Measurements from ENCODE around the gene UCHL5. TPM values are rescaled to one million over a fixed set of nuclear protein-coding genes. Genes with fewer than 3 reads are reported as not detected.

Gene UCHL5
- total and polyA plus RNA-seq, 2 of the 13 experiments (the other 11 are each of a cell fraction or from before 2014, with no cell fraction given): 18.2 to 44.1 TPM

- in situ Hi-C loops (cut with HindIII; ENCODE audit: extremely low pct_ligation_motif_present, low pct_unique_long_range_greater_than_20kb): no loop called here
- H3K9me3 ChIP-seq (ENCODE audit: low read length): no peaks in the 10 kb centered on the region
- no peak overlapping the region for H3K4me2 ChIP-seq (ENCODE audit: low read depth, low read length)
- no peak overlapping the region for H3K27ac ChIP-seq (ENCODE audit: extremely low read length, insufficient read depth, low read length)
- ATAC-seq (no peak), FAIRE-seq (no peak), DNase-seq (ENCODE audit: low spot score) (no peak)
- intact Hi-C loops (cut with micrococcal nuclease; ENCODE audit: unreplicated experiment): no loop called here
- CTCF ChIA-PET (ENCODE audit: low intra/inter-chr PET ratio, low total read pairs): no interaction called here
- no TSS peak for BruUV-seq (replicated peaks)
- H3K4me1 ChIP-seq (ENCODE audit: insufficient read depth, low read length): no peaks in the 10 kb centered on the region
- H3K27me3 ChIP-seq (ENCODE audit: control insufficient read depth in 1 of 2, insufficient read depth in 2 of 2, low read length in 2 of 2): no peaks in the 10 kb centered on the region; a peak in 1 of 5 replicates
- H3K36me3 ChIP-seq (replicated peaks in 1 of 2; ENCODE audit: control insufficient read depth in 1 of 2, insufficient read depth in 2 of 2, low read length in 2 of 2): no peaks in the 10 kb centered on the region
- H4K20me1 ChIP-seq (ENCODE audit: insufficient read depth, low read length): no peaks in the 10 kb centered on the region
- no peak overlapping the region for H3K4me3 ChIP-seq (replicated peaks in 1 of 3; ENCODE audit: insufficient read depth in 1 of 3, low read depth in 2 of 3, low read length in 3 of 3)
- POLR2A ChIA-PET: no interaction called here
- H3K79me2 ChIP-seq (ENCODE audit: insufficient read depth, low read length): no peaks in the 10 kb centered on the region
- TF ChIP-seq ZNF672 (CRISPR knock-in tag; IDR thresholded peaks at IDR 0.05): no peak
- H3K9ac ChIP-seq (ENCODE audit: insufficient read depth, low read depth, low read length): no peak overlapping the region
- no peak overlapping the region for H2AFZ ChIP-seq (ENCODE audit: low read length)
Measured at GRCh38 chr1:192974701-192975100, 84.5 kb downstream of the UCHL5 start.

- intact Hi-C loops (cut with micrococcal nuclease; ENCODE audit: unreplicated experiment): no loop called here
- no peaks in the 10 kb centered on the region for H3K79me2 ChIP-seq (ENCODE audit: insufficient read depth, low read length)
- no peaks in the 10 kb centered on the region for H3K9me3 ChIP-seq (ENCODE audit: low read length)
- 65% methylated on average over 2 of the region's 2 CpGs for WGBS (ENCODE audit: low lambda C conversion rate)
- in situ Hi-C loops (cut with HindIII; ENCODE audit: extremely low pct_ligation_motif_present, low pct_unique_long_range_greater_than_20kb): no loop called here
- FAIRE-seq: no peak
- H3K9ac ChIP-seq (ENCODE audit: insufficient read depth, low read depth, low read length): no peak overlapping the region
- H3K4me1 ChIP-seq (ENCODE audit: insufficient read depth, low read length): no peaks in the 10 kb centered on the region
- no peak overlapping the region for H3K4me2 ChIP-seq (ENCODE audit: low read depth, low read length)
- no peak for ATAC-seq
- no peak overlapping the region for H3K4me3 ChIP-seq (replicated peaks in 1 of 3; ENCODE audit: insufficient read depth in 1 of 3, low read depth in 2 of 3, low read length in 3 of 3)
- H3K36me3 ChIP-seq (replicated peaks in 1 of 2; ENCODE audit: control insufficient read depth in 1 of 2, insufficient read depth in 2 of 2, low read length in 2 of 2): no peaks in the 10 kb centered on the region
- no peak overlapping the region for H2AFZ ChIP-seq (ENCODE audit: low read length)
- ChIA-PET CTCF (ENCODE audit: low intra/inter-chr PET ratio, low total read pairs) (no interaction called here), POLR2A (no interaction called here)
- no peak overlapping the region for H3K27ac ChIP-seq (ENCODE audit: extremely low read length, insufficient read depth, low read length)
- no TSS peak for BruUV-seq (replicated peaks)
- no peak for DNase-seq (ENCODE audit: low spot score)
- no peaks in the 10 kb centered on the region; a peak in 1 of 5 replicates for H3K27me3 ChIP-seq (ENCODE audit: control insufficient read depth in 1 of 2, insufficient read depth in 2 of 2, low read length in 2 of 2)
- no peaks in the 10 kb centered on the region for H4K20me1 ChIP-seq (ENCODE audit: insufficient read depth, low read length)
- TF ChIP-seq SPEN (CRISPR knock-in tag; IDR thresholded peaks at IDR 0.05; ENCODE audit: low read depth): no peak
- no peak for TF ChIP-seq EED (CRISPR knock-in tag; IDR thresholded peaks at IDR 0.05)
- TF ChIP-seq ZBTB44 (CRISPR knock-in tag; IDR thresholded peaks at IDR 0.05): no peak
- no peak for TF ChIP-seq GRHL1 (CRISPR knock-in tag; conservative IDR thresholded peaks at IDR 0.05)
- no peak for TF ChIP-seq ZNF782 (CRISPR knock-in tag; IDR thresholded peaks at IDR 0.05; ENCODE audit: borderline replicate concordance)
- TF ChIP-seq ZNF609 (CRISPR knock-in tag; IDR thresholded peaks at IDR 0.05; ENCODE audit: borderline replicate concordance): no peak
- TF ChIP-seq TBX2 (CRISPR knock-in tag; IDR thresholded peaks at IDR 0.05; ENCODE audit: borderline replicate concordance): no peak
- TF ChIP-seq FOSL2 (CRISPR knock-in tag; IDR thresholded peaks at IDR 0.05): no peak
- TF ChIP-seq ZBTB38 (CRISPR knock-in tag; IDR thresholded peaks at IDR 0.05): no peak
- TF ChIP-seq ZFP82 (CRISPR knock-in tag; IDR thresholded peaks at IDR 0.05; ENCODE audit: borderline replicate concordance): no peak
Measured at GRCh38 chr1:192973988-192974387, 85.2 kb downstream of the UCHL5 start.

All from HepG2 (cell line).